H7 (cell line): ENCODE measurements around the gene PHC2. TPM values are rescaled to one million over a fixed set of nuclear protein-coding genes. Genes with fewer than 3 reads are reported as not detected.
A peak's percentile ranks its signal among the peaks of the same experiment; 100 is the strongest.

Experiments
- DNase-seq: peaks from one replicate; pipeline ENCODE4 v3.0.0; 2012
- H3K27me3 ChIP-seq: 2 replicates; pipeline ENCODE4 v1.6.0; 2011; ENCODE audit warnings: mild to moderate bottlenecking, low read length; ENCODE audit not compliant: control insufficient read depth, insufficient read depth
- H3K36me3 ChIP-seq: replicated peaks from 2 replicates; pipeline ENCODE4 v1.5.1; 2011; ENCODE audit warnings: low read length; ENCODE audit not compliant: control insufficient read depth, insufficient read depth
- H3K4me3 ChIP-seq: 2 replicates; pipeline ENCODE4 v1.5.1; 2011; ENCODE audit warnings: low read depth, mild to moderate bottlenecking, control low read depth, low read length, moderate library complexity; ENCODE audit not compliant: insufficient read depth
- total RNA-seq: library from RNA; depleted of rRNA; stranded (reverse); fragments of >200 nt; shearing (Covaris generic); gene quantifications from 2 replicates; pipeline ENCODE4 v1.2.3, GENCODE V29; 2014

Gene PHC2
- total RNA-seq, 1 experiment from 2014 or later, result 50.5 TPM

DNA sequence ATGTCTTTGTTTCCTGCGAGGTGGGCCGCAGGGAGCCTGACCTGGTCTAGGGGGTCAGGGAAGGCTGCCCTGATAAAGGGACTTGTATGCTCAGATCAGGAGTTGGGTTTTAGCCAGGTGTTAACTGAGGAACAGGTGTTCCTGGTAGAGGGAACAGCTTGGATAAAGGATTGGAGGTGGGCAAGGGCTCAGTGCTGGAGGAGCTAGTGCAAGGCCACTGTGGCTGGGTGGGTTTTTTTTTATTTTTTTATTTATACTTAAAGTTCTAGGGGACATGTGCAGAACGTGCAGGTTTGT is 141.1 kb downstream of the PHC2 start:
- Histone ChIP-seq H3K36me3 (peaks cover 9% of the 10 kb centered on the region), H3K27me3 (no peaks in the 10 kb centered on the region)
- DNase-seq, result no peak

DNA sequence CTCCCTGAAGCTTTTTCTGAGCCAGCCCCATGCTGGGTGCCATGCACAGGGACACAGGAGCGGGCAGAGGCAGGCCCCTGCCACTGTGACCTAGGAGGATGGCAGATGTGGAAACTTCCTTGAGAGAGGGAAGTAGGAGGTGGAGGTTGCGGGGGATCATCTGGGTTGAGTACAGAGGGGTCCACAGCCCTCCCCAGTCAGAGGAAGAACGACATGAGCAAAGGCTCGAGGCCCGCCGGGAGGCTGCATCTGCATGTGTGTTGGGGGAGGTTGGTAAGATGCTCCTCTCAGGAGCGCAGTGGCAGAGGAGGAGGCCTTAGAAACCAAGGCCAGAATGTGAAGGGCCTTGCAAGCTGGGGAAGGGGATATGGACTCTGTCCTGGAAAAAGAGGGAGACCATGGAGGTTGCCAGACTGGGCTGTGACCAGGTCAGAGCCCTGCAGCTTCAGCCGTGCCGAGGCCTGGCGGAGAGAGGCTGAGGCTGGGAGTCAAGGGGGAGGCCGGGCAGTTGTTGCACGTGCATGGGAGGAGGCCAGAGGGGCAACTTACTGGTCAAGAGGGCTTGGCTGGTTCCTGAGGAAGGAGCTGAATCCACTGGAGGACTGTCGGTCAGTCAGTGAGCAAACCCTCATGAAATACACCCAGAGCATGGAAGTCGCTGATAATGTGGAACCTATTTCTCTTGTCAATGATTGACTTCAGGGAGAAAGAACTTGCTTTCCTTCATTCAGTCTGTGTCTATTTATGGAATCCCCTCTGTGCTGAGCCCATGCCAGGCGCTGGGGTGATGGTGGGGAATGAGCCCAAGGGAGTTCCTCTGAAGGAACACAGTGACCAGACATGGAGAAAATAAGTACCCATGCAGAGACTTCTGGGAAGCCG is 141.7 kb downstream of the PHC2 start:
- DNase-seq, result no peak
- H3K27me3 ChIP-seq, result no peaks in the 10 kb centered on the region
- H3K36me3 ChIP-seq, result peaks cover 9% of the 10 kb centered on the region
- no peak overlapping the region for H3K4me3 ChIP-seq

More for the DNA sequence above, 141.1 kb downstream of the PHC2 start:
- no peak overlapping the region for H3K4me3 ChIP-seq

DNA sequence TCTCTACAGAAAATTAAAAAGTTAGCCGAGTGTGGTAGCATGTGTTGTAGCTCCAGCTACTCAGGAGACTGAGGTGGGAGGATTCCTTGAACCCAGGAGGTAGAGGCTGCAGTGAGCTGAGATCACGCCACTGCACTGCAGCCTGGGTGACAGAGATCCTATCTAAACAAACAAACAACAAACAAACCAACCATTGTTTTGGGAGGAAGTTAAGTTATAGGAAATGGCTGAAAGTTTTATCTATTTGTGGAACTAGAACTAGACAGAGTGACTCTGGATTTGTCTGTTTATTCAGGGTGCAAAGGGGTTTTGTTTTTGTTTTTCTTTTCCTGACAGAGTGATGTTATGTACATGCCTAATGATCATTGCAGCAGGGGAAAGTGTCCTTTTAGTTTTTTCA is 143.6 kb downstream of the PHC2 start:
- H3K36me3 ChIP-seq, result peaks cover 7% of the 10 kb centered on the region
- no peak for DNase-seq
- no peaks in the 10 kb centered on the region for H3K27me3 ChIP-seq
- no peak overlapping the region for H3K4me3 ChIP-seq

DNA sequence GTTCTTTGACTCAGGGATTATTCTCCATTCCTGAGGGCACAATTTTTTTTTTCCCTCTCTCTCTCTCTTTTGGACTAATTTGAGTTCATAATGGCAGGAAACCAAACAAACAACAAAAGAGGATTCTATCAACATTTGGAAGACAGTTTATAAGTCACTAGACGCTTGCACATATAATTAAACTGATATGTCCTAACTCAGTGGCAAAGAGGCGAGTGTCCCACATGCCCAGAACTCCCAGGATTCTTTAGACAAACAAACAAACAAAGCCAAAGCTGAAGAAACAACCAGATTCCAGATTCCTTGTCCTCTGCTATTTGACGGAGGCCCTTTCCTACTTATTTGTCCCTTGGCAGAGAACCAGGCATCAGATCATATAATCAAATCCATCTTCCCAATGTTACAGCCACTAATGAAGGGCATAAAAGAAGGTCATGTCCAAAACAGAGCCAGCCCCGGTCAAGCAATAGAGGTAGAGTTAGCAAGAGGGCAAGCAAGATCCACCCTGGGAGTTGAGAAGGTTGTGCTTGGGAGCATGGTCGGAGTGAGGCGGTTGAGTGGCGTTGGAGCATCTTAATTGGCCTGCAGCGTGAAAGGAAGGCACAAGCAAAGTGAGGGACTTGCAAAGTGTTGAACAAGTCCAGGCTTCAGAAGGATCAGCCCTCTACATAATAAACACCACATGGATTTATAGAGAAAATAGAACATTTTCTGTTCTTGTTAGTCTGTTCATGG is 144.3 kb downstream of the PHC2 start:
- no peak for DNase-seq
- H3K36me3 ChIP-seq, result peaks cover 13% of the 10 kb centered on the region
- no peak overlapping the region for H3K4me3 ChIP-seq
- H3K27me3 ChIP-seq, result no peaks in the 10 kb centered on the region

DNA sequence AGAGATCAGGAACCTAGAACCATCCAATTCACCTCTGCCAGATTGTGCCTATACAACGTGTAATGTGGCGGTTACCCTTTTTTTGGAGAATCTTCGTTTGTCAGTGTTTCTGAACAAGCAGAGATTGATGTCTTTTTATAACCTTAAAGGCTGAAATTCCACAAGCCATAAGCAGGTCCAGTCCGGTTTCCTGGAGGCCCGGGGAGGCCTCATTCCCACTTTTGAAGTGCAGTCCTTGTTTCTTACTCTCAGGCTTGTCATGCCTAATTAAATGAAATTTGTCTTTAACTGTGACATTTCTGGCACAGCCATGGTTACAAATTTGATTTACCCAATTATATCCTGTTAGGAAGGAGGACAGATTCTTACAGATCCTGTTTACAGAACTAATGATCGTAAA is 146.8 kb downstream of the PHC2 start:
- DNase-seq, result no peak
- Histone ChIP-seq H3K4me3 (no peak overlapping the region), H3K36me3 (peaks cover 19% of the 10 kb centered on the region), H3K27me3 (no peaks in the 10 kb centered on the region)

DNA sequence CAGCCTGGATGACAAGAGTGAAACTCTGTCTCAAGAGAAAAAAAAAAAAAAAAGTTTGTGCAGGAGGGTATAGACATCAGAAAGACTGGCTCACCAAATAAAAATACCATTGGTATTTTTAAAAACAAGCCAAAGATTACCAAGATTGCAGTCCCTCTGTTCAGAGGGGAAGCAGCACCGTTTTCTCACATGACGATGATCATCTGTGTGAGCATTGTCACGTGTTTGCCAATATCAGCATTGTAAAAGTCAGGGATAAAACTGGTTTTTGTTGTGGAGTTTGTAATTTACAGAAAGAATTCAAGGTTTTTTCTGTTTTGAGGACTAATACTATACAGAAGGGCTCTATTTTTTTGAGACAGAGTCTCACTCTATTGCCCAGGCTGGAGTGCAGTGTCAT is 148.1 kb downstream of the PHC2 start:
- no peak overlapping the region for H3K4me3 ChIP-seq
- H3K27me3 ChIP-seq, result no peaks in the 10 kb centered on the region
- peaks cover 19% of the 10 kb centered on the region for H3K36me3 ChIP-seq
- no peak for DNase-seq

DNA sequence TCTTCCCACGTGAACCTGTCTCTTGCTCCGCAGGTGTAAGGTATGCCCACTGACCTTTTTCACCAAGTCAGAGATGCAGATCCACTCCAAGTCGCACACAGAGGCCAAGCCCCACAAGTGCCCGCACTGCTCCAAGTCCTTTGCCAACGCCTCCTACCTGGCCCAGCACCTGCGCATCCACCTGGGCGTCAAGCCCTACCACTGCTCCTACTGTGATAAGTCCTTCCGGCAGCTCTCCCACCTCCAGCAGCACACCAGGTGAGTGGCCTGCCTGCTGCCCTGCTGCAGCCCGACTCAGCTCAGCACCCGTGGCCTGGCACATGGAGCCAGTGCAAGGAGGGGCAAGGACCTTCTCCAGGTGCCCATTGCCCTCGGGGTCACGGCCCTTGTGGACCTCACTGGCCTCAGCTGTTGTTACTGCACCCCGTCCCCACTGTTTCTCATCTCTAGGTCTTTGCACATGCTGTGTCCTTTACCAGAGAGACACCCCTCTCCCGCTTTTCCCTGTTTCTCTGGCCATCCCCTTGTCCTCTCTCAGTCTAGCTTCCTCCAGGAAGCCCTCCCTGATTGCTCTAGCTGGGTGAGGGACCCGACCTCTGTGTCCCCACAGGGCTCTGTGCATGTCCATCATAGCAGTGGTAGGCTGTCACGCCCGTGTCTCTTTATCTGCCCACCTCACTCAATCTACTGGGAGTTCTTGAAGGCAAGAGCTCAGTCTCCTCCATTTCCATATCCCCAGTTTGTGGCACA is 149.2 kb downstream of the PHC2 start:
- H3K36me3 ChIP-seq, result peaks cover 23% of the 10 kb centered on the region
- H3K27me3 ChIP-seq, result no peaks in the 10 kb centered on the region
- H3K4me3 ChIP-seq, result no peak overlapping the region
- DNase-seq, result no peak

DNA sequence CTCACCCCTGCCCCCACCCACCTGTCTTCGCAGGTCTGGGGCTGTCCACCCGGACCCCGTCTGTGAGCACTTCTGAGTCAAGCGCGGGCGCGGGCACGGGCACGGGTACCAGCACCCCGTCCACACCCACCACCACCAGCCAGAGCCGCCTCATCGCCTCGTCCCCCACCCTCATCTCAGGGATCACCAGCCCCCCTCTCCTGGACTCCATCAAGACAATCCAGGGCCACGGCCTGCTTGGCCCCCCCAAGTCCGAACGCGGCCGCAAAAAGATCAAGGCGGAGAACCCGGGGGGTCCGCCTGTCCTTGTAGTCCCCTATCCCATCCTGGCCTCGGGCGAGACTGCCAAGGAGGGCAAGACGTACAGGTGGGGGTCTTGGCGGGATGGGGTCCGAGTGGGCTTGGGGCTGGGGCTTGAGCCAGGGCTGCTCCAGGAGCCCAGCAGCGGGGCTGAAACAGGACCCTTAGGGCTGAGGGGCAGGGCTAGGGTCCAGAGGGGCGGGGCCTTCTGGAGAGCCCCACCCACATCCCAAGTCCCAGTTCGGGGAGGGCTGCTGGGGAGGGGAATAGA is 150.7 kb downstream of the PHC2 start:
- peak; percentile 84 for DNase-seq
- H3K4me3 ChIP-seq, result no peak overlapping the region
- H3K27me3 ChIP-seq, result no peaks in the 10 kb centered on the region
- peaks cover 22% of the 10 kb centered on the region for H3K36me3 ChIP-seq

DNA sequence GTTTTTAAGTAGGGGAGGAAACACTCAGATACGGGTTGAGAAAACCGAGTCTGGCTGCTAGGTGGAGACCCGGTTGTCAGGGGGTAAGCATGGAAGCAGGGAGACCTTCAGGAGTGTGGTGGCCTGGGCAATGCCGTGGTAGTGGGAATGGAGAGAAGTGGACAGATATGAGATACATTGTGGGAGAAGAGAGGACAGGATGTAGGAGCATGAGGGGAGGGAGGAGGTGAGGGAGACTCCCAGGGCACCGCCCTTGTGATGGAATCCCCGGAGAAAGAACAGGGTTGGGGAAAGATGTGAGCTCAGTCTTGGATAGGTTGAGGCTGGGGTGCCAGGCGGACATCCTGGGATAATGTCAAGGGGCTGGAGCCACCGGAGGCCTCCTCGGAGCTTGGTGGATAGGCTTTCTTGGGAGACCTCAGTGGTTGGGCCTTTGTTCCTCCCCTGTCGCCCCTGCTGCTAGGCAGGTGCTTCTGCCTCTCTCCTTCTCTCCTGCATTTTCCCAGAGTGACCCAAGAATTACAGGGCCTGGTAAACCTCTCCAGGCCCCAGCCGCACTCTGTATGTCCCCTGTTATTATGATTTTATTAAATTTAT is 153.3 kb downstream of the PHC2 start:
- DNase-seq, result no peak
- Histone ChIP-seq H3K36me3 (peaks cover 19% of the 10 kb centered on the region), H3K4me3 (no peak overlapping the region), H3K27me3 (no peaks in the 10 kb centered on the region)

DNA sequence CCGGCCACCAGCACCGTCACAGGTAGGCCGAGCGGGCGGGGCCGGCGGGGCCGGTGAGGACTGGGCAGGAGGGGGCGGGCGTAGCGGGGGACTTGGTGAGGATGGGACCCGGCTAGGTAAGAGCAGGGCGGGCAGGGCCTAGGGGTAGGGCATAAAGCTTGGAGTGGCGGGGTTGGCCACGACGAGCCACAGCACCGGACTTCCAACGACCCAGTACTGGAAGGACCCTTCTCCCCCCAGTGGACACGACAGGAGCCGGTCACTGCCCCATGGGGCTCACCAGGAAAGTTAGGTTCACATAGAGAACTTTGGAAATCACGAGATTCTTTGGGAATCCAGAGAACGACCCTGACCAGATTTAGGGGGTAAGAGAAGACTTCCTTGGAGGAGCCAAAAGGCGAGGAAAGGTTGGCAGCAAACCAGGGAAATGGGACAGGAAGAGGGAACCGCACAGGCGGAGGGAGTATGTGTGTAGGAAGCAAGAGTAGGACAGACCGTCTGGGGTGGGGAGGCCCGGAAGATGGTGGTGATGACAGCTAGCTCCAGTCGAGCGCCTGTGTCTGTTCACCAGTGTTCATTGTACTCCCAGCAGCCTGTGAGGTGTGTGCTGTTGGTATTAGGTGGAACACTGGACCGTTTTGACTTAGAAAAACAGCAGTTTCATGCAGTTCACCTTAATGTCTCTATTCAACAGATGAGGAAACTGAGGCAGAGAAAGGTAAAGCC is 154.2 kb downstream of the PHC2 start:
- no peak for DNase-seq
- no peaks in the 10 kb centered on the region for H3K27me3 ChIP-seq
- no peak overlapping the region for H3K4me3 ChIP-seq

DNA sequence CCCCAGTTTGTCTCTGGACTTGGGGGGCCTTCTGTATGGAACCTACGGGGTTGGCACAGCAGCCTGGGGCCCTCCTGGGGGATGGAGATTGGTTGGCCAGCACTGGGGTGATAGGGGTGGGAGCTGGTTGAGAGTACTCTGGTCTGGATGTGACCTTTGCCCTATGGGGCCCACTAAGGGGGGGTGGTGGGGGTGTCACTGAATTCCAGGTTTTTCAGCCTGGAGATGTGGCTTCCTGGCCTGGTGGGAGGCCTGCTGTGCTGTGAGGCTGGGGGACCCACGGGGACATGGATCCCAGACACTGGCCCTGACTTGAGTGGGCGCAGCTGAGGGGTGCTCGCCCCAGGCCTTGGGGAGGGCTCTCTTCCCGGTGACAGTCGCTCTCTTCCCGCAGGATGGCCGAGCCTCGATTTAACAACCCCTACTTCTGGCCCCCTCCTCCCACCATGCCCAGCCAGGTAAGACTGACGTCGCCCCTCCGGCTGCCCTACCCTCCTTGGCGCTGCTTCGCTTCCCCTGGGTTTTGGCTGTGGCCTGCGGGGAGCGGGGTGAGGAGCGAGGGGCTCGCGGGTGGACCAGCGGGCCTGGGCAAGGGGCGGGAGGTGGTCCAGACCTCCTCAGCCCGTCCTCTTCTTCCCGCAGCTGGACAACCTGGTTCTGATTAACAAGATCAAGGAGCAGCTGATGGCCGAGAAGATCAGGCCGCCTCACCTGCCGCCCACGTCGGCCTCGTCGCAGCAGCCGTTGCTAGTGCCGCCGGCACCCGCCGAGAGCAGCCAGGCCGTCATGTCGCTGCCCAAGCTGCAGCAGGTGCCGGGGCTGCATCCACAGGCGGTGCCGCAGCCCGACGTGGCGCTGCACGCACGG is 155.0 kb downstream of the PHC2 start:
- no peaks in the 10 kb centered on the region for H3K27me3 ChIP-seq
- no peak for DNase-seq
- peaks cover 7% of the 10 kb centered on the region for H3K36me3 ChIP-seq
- H3K4me3 ChIP-seq, result no peak overlapping the region

More for the DNA sequence above, 154.2 kb downstream of the PHC2 start:
- peaks cover 15% of the 10 kb centered on the region for H3K36me3 ChIP-seq

DNA sequence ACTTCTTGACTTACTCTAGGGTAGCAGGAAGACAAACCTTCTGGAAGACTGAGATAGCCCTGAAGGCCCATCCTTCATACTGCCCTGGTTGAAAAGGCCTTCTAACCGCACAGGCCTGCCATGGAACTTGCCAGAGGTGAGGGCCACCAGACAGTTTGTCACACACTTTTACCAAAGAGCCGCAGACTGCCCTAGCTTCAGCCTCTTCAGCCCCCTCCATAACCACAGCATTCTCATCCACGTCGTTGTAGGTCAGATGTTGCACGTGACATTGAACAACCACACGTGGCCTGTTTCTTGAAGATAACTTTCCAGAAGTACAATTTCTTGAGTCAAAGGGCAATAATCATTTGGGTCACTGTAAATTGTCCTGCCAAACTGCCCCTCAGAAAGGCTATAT is 155.7 kb downstream of the PHC2 start:
- H3K4me3 ChIP-seq, result no peak overlapping the region
- DNase-seq, result no peak
- H3K27me3 ChIP-seq, result no peaks in the 10 kb centered on the region
- peaks cover 7% of the 10 kb centered on the region for H3K36me3 ChIP-seq

DNA sequence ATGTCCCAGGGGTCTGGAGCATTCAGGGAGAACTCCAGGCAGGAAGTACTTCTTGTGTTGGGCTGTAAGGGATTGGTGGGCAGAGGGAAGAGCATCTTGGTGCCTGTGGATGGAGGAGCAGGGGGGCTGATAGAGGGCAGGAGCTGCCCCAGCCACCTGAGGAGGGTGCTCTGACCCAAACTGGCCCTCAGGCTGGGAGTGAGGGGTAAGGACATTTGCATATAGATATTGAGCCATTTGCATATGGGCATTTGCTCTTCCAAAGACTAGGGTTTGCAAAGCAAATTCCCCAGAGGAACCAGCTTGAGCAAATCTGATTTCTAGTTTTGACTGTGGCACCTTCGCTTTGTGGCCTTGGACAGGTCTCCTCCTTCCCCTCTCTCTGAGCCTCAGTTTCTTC is 156.4 kb downstream of the PHC2 start:
- Histone ChIP-seq H3K4me3 (no peak overlapping the region), H3K27me3 (no peaks in the 10 kb centered on the region), H3K36me3 (peaks cover 8% of the 10 kb centered on the region)
- peak; percentile 64 for DNase-seq
